Activated CD4-positive, alpha-beta T cell treated with anti-CD3 and anti-CD28 coated beads for 24 hours (primary cell): ENCODE data around the gene TTN.

Experiments used
- DNase-seq, 2 donors: peaks; one replicate each; pipeline ENCODE4 v3.0.0-alpha.2; 2020; ENCODE audit warnings: low read depth in 2 of 2

The TTN gene

GRCh38 chr2:178734518-178734917, 72.7 kb downstream of the TTN start:
- DNase-seq: no peak

DNA sequence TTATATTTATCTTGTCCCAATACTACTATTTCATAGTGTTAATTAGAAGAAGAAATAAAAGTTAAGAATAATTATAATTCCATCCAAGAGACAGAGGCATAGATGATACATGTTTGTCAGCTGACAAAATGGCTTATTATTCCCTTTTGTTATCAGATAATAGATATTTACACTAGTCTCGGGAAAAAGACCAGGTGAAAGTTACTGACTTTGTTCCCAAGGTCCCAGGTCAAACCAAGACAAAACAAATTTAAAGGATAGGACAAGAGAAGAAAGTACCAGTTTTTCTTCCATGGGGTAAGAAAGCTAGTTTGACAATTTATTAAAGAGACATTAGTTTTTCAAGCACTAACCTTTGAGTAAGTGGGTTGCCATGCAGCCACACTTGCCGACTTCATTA, 73.2 kb downstream of the TTN start:
- DNase-seq: no peak

- no peak for DNase-seq
Measured at GRCh38 chr2:178732913-178733312, 74.3 kb downstream of the TTN start.

DNA sequence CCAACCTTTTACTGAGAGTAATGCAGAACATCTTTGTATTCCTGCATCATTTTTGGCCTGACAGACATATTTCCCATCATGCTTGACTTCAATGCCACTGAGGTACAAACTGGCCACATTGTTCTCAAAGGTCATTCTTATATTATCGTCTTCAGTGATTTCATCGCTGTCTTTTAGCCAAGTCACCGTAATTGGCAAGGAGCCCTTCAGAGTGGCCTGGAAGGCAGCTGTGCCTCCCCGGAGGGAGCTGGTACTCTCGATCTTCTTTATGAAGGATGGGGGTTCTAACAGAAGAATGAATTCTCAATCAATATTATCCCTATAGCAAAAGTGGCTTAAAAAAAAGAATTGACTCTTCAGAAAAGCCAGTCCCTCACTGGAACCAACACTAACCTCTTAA, 75.9 kb downstream of the TTN start:
- DNase-seq: no peak

DNA sequence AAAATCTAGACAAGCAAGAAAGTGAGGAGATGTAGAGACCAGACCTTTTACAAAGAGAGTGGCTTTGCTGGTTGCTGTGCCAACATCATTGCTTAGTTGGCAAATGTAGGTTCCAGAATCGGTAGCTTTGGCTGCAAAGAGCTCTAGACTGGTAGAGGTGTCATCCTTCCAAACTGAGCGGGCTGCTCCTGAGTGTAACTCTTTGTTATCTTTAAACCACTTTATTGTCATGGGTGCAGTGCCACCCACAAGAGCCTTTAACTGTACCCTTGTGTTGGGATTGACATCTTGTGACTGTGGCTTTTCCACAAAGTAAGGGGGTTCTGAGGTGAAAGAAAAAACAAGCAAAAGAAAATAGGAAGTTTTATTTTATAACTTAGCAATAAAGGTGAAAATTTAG, 77.2 kb downstream of the TTN start:
- no peak for DNase-seq

DNA sequence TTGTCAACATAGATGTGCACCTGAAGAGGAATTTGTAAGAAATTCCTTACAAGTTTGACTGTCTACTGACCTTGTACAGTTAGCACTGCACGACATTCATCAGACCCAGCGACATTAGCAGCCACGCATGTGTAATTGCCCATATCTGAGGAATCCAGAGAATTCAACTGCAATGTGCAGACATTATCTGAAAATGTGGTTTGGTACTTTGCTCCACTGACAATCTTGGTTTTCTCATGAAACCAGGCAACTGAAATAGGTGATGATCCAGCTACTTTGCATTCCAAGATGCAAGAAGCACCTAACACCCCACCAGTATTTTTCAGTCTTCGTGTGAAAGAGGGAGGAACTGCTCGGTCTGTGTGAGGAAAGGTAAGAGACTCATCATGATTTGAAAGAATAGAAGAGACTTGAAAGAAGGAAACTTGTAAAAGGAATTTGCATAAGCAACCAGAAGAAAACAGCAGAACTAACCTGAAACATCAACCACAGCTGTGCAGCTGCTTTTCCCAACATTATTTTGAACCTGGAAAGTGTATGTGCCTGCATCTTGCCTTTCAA, 83.4 kb downstream of the TTN start:
- no peak for DNase-seq

GRCh38 chr2:178722296-178722695, 84.9 kb downstream of the TTN start:
- DNase-seq: no peak

DNA sequence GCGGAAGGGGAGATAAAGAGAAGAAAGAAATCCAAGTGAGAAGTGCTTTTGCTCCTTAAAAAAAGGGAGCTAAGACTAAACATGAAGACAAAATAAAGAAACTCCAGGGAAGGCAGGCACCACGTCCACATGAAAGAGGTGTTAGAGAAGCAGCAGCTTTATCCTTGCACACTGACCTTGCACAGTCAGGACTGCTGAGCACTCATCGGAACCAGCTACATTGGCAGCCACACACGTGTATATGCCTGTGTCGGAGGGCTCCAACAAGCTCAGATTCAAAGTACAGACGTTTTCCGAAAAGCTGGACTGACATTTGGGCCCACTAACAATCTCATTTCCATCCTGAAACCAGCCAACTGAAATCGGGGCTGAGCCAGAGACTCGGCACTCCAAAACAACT, 88.2 kb downstream of the TTN start:
- no peak for DNase-seq

GRCh38 chr2:178718283-178718682, 88.9 kb downstream of the TTN start:
- no peak for DNase-seq

DNA sequence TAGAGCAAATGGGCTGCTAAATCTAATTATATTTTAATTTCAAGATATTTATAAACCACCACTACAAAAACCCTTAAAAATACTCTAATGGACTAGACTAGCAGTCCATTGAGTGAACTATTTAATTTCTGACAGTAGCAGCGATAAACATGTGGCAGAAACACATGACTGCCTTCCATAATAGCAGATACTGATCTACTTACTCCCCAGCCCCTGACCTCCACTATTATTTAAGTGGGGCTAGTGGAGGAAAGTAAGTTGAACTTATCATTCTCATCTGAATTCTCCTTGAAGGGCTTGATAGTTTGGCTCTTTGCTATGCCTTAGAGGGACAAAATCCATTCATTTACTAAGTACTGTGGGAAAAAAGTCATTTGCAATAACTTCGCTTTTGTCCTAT, 90.8 kb downstream of the TTN start:
- DNase-seq: no peak

GRCh38 chr2:178715366-178715765, 91.9 kb downstream of the TTN start:
- no peak for DNase-seq

DNA sequence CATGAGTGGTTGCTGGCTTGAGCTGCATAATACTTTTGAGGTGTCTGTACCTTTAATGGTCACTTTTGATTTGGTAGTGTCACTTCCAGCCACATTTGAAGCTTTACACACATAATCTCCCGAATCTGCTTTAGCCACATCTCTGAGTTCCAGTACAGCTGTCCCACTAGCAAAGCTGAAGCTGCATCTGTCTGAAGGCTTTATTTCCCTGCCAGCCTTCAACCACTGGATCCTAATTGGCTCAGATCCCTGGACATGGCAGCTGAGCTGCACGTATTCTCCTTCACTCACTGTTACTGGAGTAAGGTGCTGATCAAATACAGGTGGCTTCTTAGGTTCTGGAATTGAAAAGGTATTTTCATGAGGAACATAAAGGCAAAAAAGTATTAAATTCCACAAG, 99.7 kb downstream of the TTN start:
- no peak for DNase-seq

DNA sequence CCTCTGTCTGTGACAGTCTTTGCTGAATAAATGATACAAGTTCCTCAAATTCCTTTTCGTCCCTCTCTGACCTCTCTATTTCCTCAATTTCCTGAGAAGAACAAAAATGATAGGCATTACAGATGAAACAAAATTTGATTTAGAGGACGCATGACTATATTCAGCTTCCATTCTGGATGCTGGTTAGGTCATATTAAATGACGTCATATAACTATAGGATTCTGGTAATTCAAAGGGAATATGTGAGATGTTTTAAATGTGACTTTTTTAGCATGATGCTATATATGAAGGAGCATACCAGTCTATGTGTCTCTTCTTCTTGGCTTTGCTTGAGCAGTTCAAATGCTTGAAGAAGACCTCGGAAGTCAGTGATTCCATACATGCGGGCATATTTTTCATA, 102.3 kb downstream of the TTN start:
- DNase-seq: no peak

GRCh38 chr2:178702361-178702760, 104.9 kb downstream of the TTN start:
- DNase-seq: no peak

- no peak for DNase-seq
Measured at GRCh38 chr2:178700922-178701342, 106.3 kb downstream of the TTN start.

- DNase-seq: no peak
Measured at GRCh38 chr2:178700136-178700535, 107.1 kb downstream of the TTN start.

GRCh38 chr2:178692845-178693244, 114.4 kb downstream of the TTN start:
- no peak for DNase-seq

- no peak for DNase-seq
Measured at GRCh38 chr2:178689808-178690207, 117.4 kb downstream of the TTN start.

- DNase-seq: no peak
Measured at GRCh38 chr2:178683877-178684276, 123.3 kb downstream of the TTN start.

GRCh38 chr2:178681081-178681480, 126.1 kb downstream of the TTN start:
- DNase-seq: no peak

- no peak for DNase-seq
Measured at GRCh38 chr2:178679891-178680290, 127.3 kb downstream of the TTN start.

GRCh38 chr2:178677599-178677998, 129.6 kb downstream of the TTN start:
- DNase-seq: no peak

DNA sequence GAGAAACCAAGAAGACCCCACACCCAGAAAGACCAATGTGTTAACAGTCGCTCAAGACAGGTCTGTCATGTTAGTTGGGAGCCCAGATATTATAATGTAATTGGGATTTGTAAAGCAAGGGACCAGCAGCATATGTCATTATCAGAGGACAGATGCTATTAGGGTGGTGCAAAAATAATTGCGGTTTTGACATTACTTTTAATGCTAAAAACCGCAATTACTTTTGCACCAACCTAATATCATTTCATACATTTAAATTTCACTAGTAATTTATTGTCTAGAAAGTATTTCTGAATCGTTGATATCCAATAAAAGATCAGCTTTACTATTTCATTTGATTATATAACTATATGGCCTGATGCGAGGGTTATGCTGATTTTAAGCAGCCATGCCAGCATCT, 131.2 kb downstream of the TTN start:
- no peak for DNase-seq

- no peak for DNase-seq
Measured at GRCh38 chr2:178674122-178674521, 133.1 kb downstream of the TTN start.

GRCh38 chr2:178666458-178666857, 140.8 kb downstream of the TTN start:
- no peak for DNase-seq
